Endothelial cell of umbilical vein (primary cell): Measurements from ENCODE around the gene PCNX4. TPM values are rescaled to one million over a fixed set of nuclear protein-coding genes. Genes with fewer than 3 reads are reported as not detected.

Experiments
- BruUV-seq: library from RNA; stranded (reverse); fragments of 400-500 nt; replicated peaks from 2 replicates; lab custom pipeline; 2021; lab: Mats Ljungman, UMichigan
- CTCF ChIA-PET: fragments of 300-600, 350-600 bp; sonication (Branson Sonifier 250); formaldehyde crosslinking; loops from one replicate; lab custom pipeline; 2021; ENCODE audit warnings: antibody characterized with exemption, inconsistent platforms; lab: Charles Lee
- POLR2A ChIA-PET: fragments of 300-600, 350-600 bp; sonication (Branson Sonifier 250); formaldehyde crosslinking; loops from one replicate; lab custom pipeline; 2021; ENCODE audit warnings: antibody characterized with exemption, inconsistent platforms; lab: Charles Lee
- DNase-seq: peaks from one replicate; pipeline ENCODE4 v3.0.0-alpha.2; 2011; ENCODE audit warnings: low read depth, low spot score
- FAIRE-seq: peaks from 2 replicates; lab custom pipeline; 2011; peaks lifted over from hg19 to GRCh38; lab: Jason Lieb, UNC
- H2AFZ ChIP-seq: 2 replicates; pipeline ENCODE4 v1.6.0; 2012; ENCODE audit warnings: low read depth, low read length, control low read depth, inconsistent platforms
- H3K27ac ChIP-seq: 2 replicates; pipeline ENCODE4 v1.5.1; 2011; ENCODE audit warnings: low read depth, mild to moderate bottlenecking, control low read depth, low read length, moderate library complexity; ENCODE audit not compliant: insufficient read depth
- H3K27me3 ChIP-seq, 2 experiments: 2 replicates each; pipeline versions ENCODE4 v1.6.0 to v1.6.1; 2011; ENCODE audit warnings: low read length in 2 of 2, mixed read lengths in 1 of 2; ENCODE audit not compliant: control insufficient read depth in 2 of 2, insufficient read depth in 2 of 2
- H3K36me3 ChIP-seq, 2 experiments: 2 replicates in 1 of 2; 3 replicates in 1 of 2; pipeline ENCODE4 v1.5.1; 2011; ENCODE audit warnings: low read length in 2 of 2, mild to moderate bottlenecking in 1 of 2, moderate library complexity in 1 of 2; ENCODE audit not compliant: control insufficient read depth in 2 of 2, insufficient read depth in 2 of 2; ENCODE audit errors: extremely low read depth in 1 of 2
- H3K4me1 ChIP-seq: 3 replicates; pipeline ENCODE4 v1.5.1; 2011; ENCODE audit warnings: mild to moderate bottlenecking, low read length; ENCODE audit not compliant: control insufficient read depth, insufficient read depth; ENCODE audit errors: extremely low read depth
- H3K4me2 ChIP-seq: 2 replicates; pipeline ENCODE4 v1.6.1; 2011; ENCODE audit warnings: low read length, control low read depth, mixed read lengths; ENCODE audit not compliant: insufficient read depth
- H3K4me3 ChIP-seq, 3 experiments: fragments of 200-600 bp in 1 of 3; sonication (generic), shearing (Covaris generic) in 1 of 3; replicated peaks in 1 of 3; 2 replicates each; pipeline ENCODE4 v1.5.1; 2011 to 2016; ENCODE audit warnings: control low read depth in 3 of 3, low read length in 3 of 3, mild to moderate bottlenecking in 2 of 3, inconsistent platforms in 1 of 3, low read depth in 1 of 3, moderate library complexity in 1 of 3; ENCODE audit not compliant: insufficient read depth in 1 of 3
- H3K79me2 ChIP-seq: 2 replicates; pipeline ENCODE4 v1.6.0; 2012; ENCODE audit warnings: low read length, inconsistent platforms; ENCODE audit not compliant: control insufficient read depth, insufficient read depth
- H3K9ac ChIP-seq: replicated peaks from 2 replicates; pipeline ENCODE3; 2011; ENCODE audit warnings: low read length, control low read depth; ENCODE audit not compliant: insufficient read depth; ENCODE audit errors: extremely low read depth
- H3K9me1 ChIP-seq: replicated peaks from 3 replicates; pipeline ENCODE4 v1.6.0; 2011; ENCODE audit warnings: mild to moderate bottlenecking, low read length; ENCODE audit not compliant: control insufficient read depth, insufficient read depth; ENCODE audit errors: extremely low read depth
- H3K9me3 ChIP-seq: replicated peaks from 2 replicates; pipeline ENCODE4 v1.5.1; 2012; ENCODE audit warnings: low read length, inconsistent platforms; ENCODE audit not compliant: control insufficient read depth, insufficient read depth
- H4K20me1 ChIP-seq: replicated peaks from 2 replicates; pipeline ENCODE3; 2011; ENCODE audit warnings: mild to moderate bottlenecking, low read length; ENCODE audit not compliant: control insufficient read depth, insufficient read depth; ENCODE audit errors: extremely low read depth
- EZH2 ChIP-seq: IDR thresholded peaks from 2 replicates; pipeline ENCODE4 v1.6.1; 2012; ENCODE audit warnings: borderline replicate concordance, low read depth, mild to moderate bottlenecking, moderate library complexity, low read length, inconsistent platforms; ENCODE audit not compliant: severe bottlenecking
- FOS ChIP-seq: IDR thresholded peaks from 2 replicates; pipeline ENCODE4 v1.6.1; 2011; ENCODE audit warnings: mild to moderate bottlenecking, low read length, moderate library complexity, borderline replicate concordance; ENCODE audit not compliant: insufficient read depth
- GATA2 ChIP-seq: IDR thresholded peaks from 2 replicates; pipeline ENCODE4 v1.7.0; 2011; ENCODE audit warnings: low read depth, mild to moderate bottlenecking, moderate library complexity, mixed read lengths, low read length; ENCODE audit not compliant: insufficient read length, insufficient read depth
- JUN ChIP-seq: IDR thresholded peaks from 2 replicates; pipeline ENCODE4 v1.6.1; 2011; ENCODE audit warnings: borderline replicate concordance, low read depth; ENCODE audit not compliant: insufficient read length, insufficient read depth
- MAX ChIP-seq: IDR thresholded peaks from 2 replicates; pipeline ENCODE4 v1.6.1; 2011; ENCODE audit not compliant: insufficient read depth, insufficient read length
- MYC ChIP-seq: IDR thresholded peaks from one replicate; pipeline ENCODE4 v1.6.1; 2011; ENCODE audit warnings: mild to moderate bottlenecking, low read depth, low read length
- POLR2A ChIP-seq: IDR thresholded peaks from 2 replicates; pipeline ENCODE4 v1.6.1; 2012; ENCODE audit warnings: low read depth, mild to moderate bottlenecking, control low read depth, low read length
- POLR2AphosphoS5 ChIP-seq: IDR thresholded peaks from 2 replicates; pipeline ENCODE4 v1.6.1; 2012; ENCODE audit warnings: low read depth, mild to moderate bottlenecking, control low read depth, low read length, moderate library complexity; ENCODE audit not compliant: insufficient read depth
- dilution Hi-C: fragments of 300-500 bp; cut with MboI; formaldehyde crosslinking; loops from one replicate; pipeline ENCODE4 v1.15.0; 2019; ENCODE audit warnings: low sequenced_read_pairs; ENCODE audit not compliant: extremely low pct_ligation_motif_present
- intact Hi-C: fragments of 100-400 bp; cut with micrococcal nuclease; formaldehyde crosslinking; loops from one replicate; pipeline ENCODE4 v1.10.0; 2022
- polyA plus RNA-seq, 4 experiments: library from polyadenylated mRNA; depleted of rRNA in 3 of 4; stranded (reverse) in 3 of 4; unstranded in 1 of 4; fragments of >200 nt; gene quantifications; 2 replicates each; pipeline versions ENCODE4 v1.2.1 to v1.2.3, GENCODE V29; 2011 to 2012; ENCODE audit warnings: missing spikeins in 1 of 4
- total RNA-seq: library from RNA; stranded (reverse); gene quantifications from 2 replicates; pipeline ENCODE4 v1.2.3, GENCODE V29; 2021
- TF ChIP-seq, protein P1 (sequence below), 2 donors: IDR thresholded peaks; 1 replicate in 1 of 2; 2 replicates in 1 of 2; pipeline ENCODE4 v1.5.1; 2011; ENCODE audit warnings: low read length in 2 of 2, mild to moderate bottlenecking in 2 of 2, moderate library complexity in 2 of 2, control low read depth in 1 of 2, inconsistent platforms in 1 of 2, low read depth in 1 of 2; ENCODE audit not compliant: insufficient read depth in 1 of 2; ENCODE audit errors: extremely low read depth in 1 of 2

The PCNX4 gene
- total and polyA plus RNA-seq, 2 donors (not counting 3 experiments of a cell fraction or from before 2014, with no cell fraction given): 35.5 to 51.6 TPM

DNA sequence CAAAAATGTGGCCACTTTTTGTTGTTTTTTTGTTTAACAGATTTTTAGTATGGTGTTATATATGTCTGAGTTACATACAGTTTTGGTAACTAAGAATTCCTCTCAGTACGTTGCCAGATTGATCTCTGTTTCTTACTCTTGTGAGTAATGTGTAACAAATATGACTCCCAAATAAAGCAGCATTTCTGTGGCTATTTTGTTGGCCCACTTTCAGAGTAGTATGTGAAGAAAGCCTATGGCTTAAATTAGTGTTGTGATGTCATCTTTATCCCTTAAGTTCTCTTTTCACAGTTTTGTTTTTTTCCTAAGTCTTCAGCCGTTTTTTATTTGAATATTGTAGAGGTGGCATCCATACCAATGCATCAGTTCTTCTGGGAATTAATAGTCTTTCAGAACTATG, 10.7 kb downstream of the PCNX4 start:
- BruUV-seq: no TSS peak
- Histone ChIP-seq H4K20me1 (peaks cover 2% of the 10 kb centered on the region), H3K27me3 (no peaks in the 10 kb centered on the region), H3K4me2 (no peak overlapping the region), H2AFZ (no peak overlapping the region), H3K36me3 (peaks cover 0 to 5% of the 10 kb centered on the region in 2 experiments), H3K4me1 (no peaks in the 10 kb centered on the region), H3K79me2 (peaks cover 83% of the 10 kb centered on the region), H3K9ac (no peak overlapping the region), H3K9me1 (no peaks in the 10 kb centered on the region), H3K9me3 (no peaks in the 10 kb centered on the region), H3K4me3 (no peak overlapping the region), H3K27ac (no peak overlapping the region)
- POLR2A ChIA-PET: no interaction called here
- FAIRE-seq (no peak), DNase-seq (no peak)
- CTCF ChIA-PET: no interaction called here
- TF ChIP-seq POLR2AphosphoS5: no peak
- intact Hi-C loops: no loop called here
- dilution Hi-C loops: no loop called here

- peaks cover 70% of the 10 kb centered on the region for H3K79me2 ChIP-seq
- ChIA-PET CTCF (no interaction called here), POLR2A (no interaction called here)
- no peak overlapping the region for H2AFZ ChIP-seq
- no peak overlapping the region for H3K27ac ChIP-seq
- H3K36me3 ChIP-seq: peaks cover 0 to 4% of the 10 kb centered on the region in 2 experiments
- FAIRE-seq: no peak
- no peaks in the 10 kb centered on the region for H3K27me3 ChIP-seq
- H4K20me1 ChIP-seq: no peaks in the 10 kb centered on the region
- H3K9me3 ChIP-seq: no peaks in the 10 kb centered on the region
- H3K9ac ChIP-seq: no peak overlapping the region
- no peak for DNase-seq
- dilution Hi-C loops (no loop called here), intact Hi-C loops (no loop called here)
- no peak overlapping the region for H3K4me2 ChIP-seq
- no peaks in the 10 kb centered on the region for H3K9me1 ChIP-seq
- H3K4me1 ChIP-seq: no peaks in the 10 kb centered on the region
- no peak for TF ChIP-seq EZH2
- TF ChIP-seq POLR2AphosphoS5: no peak
- TF ChIP-seq POLR2A: no peak
- no peak for TF ChIP-seq GATA2
- TF ChIP-seq, protein P1, sequence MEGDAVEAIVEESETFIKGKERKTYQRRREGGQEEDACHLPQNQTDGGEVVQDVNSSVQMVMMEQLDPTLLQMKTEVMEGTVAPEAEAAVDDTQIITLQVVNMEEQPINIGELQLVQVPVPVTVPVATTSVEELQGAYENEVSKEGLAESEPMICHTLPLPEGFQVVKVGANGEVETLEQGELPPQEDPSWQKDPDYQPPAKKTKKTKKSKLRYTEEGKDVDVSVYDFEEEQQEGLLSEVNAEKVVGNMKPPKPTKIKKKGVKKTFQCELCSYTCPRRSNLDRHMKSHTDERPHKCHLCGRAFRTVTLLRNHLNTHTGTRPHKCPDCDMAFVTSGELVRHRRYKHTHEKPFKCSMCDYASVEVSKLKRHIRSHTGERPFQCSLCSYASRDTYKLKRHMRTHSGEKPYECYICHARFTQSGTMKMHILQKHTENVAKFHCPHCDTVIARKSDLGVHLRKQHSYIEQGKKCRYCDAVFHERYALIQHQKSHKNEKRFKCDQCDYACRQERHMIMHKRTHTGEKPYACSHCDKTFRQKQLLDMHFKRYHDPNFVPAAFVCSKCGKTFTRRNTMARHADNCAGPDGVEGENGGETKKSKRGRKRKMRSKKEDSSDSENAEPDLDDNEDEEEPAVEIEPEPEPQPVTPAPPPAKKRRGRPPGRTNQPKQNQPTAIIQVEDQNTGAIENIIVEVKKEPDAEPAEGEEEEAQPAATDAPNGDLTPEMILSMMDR (IDR thresholded peaks at IDR 0.05; ENCODE audit: extremely low read depth in 1 of 2, insufficient read depth in 1 of 2, low read depth in 1 of 2, low read length in 2 of 2): no peak
- TF ChIP-seq FOS: no peak
- no peak for TF ChIP-seq JUN
- no peak for TF ChIP-seq MYC
- TF ChIP-seq MAX: no peak
- BruUV-seq: no TSS peak
- no peak overlapping the region for H3K4me3 ChIP-seq
These were observed 14.6 kb downstream of the PCNX4 start for GRCh38 chr14:60106339-60106738.
